Measurements from ENCODE around the gene CAPN8.

- TF ChIP-seq MAX (IDR thresholded peaks at IDR 0.05) (no peak), TAF1 (conservative IDR thresholded peaks at IDR 0.05) (no peak), EGR1 (IDR thresholded peaks at IDR 0.05; ENCODE audit: low read depth in 2 of 2) (no peak), CTCF (IDR thresholded peaks at IDR 0.05; ENCODE audit: low read depth, low read length, missing input control) (no peak), HNF4G (IDR thresholded peaks at IDR 0.05) (no peak), HNF4A (conservative IDR thresholded peaks at IDR 0.05) (no peak), RAD21 (IDR thresholded peaks at IDR 0.05) (no peak), JUND (IDR thresholded peaks at IDR 0.05) (no peak), YY1 (IDR thresholded peaks at IDR 0.05) (no peak), RXRA (IDR thresholded peaks at IDR 0.05) (no peak), REST (IDR thresholded peaks at IDR 0.05) (no peak)
- TF ChIP-seq, protein P1, sequence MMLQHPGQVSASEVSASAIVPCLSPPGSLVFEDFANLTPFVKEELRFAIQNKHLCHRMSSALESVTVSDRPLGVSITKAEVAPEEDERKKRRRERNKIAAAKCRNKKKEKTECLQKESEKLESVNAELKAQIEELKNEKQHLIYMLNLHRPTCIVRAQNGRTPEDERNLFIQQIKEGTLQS (IDR thresholded peaks at IDR 0.05): no peak
Observed at GRCh38 chr1:223674119-223674890, 8.8 kb upstream of the CAPN8 start.
